ENCODE results near the gene USP47. TPM values are rescaled to one million over a fixed set of nuclear protein-coding genes. Genes with fewer than 3 reads are reported as not detected.

The USP47 gene
- total RNA-seq, 1 experiment from 2014 or later: 24.2 TPM

DNA sequence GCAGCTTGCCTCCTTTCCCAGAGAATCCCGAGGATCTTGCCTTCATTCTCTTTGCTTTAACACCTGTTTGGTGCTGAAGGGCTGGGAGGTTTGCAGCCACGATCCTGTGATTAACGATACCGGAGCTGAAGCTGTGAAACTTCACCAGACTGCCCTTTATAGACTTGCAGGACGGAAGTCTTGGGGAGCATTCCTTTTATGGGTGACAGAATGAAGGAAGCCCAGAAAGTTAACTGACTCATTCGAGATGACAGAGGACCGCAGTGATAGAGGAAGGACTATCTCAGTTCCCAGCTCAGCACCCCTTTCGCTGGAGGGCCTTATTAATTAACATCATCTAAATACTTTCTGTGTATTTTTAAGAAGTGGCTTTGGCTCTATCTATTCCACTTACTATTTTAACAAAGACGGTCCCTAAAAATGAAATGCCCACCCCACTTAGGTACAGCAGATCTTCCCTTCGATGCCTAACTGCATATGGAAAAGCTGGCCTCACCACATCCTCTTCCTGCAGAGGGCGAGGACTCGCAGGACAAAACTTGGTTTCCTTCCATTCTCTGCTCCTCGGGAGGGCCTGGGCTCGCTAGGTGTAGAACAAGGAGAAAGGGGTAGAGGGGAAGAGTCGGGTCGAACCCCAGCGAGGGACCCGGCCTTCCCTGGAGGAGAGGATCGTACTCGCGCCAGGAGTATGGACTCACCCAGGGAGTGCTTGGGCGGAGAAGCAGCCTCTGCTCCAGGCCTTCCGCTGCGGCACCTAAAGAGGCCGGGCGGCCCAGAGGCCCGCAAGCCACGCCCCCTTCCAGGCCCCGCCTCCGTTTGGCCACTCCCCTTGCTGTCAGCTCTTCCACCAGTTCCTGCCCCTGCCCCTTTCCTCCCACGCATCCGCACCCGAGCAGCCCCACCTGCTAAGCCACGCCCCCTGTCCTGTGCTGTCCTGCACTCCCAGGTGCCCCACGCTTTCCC, 30.7 kb upstream of the USP47 start:
- TF ChIP-seq EZH2 (IDR thresholded peaks at IDR 0.05; ENCODE audit: low read depth): no peak
- TF ChIP-seq, protein P1, sequence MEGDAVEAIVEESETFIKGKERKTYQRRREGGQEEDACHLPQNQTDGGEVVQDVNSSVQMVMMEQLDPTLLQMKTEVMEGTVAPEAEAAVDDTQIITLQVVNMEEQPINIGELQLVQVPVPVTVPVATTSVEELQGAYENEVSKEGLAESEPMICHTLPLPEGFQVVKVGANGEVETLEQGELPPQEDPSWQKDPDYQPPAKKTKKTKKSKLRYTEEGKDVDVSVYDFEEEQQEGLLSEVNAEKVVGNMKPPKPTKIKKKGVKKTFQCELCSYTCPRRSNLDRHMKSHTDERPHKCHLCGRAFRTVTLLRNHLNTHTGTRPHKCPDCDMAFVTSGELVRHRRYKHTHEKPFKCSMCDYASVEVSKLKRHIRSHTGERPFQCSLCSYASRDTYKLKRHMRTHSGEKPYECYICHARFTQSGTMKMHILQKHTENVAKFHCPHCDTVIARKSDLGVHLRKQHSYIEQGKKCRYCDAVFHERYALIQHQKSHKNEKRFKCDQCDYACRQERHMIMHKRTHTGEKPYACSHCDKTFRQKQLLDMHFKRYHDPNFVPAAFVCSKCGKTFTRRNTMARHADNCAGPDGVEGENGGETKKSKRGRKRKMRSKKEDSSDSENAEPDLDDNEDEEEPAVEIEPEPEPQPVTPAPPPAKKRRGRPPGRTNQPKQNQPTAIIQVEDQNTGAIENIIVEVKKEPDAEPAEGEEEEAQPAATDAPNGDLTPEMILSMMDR (conservative IDR thresholded peaks at IDR 0.05): no peak
- H3K4me1 ChIP-seq (replicated peaks; ENCODE audit: insufficient read depth): peaks cover 14% of the 10 kb centered on the region
- H3K4me2 ChIP-seq: no peak overlapping the region
- intact Hi-C loops (cut with micrococcal nuclease; ENCODE audit: unreplicated experiment): no loop called here
- no peaks in the 10 kb centered on the region for H3K9me3 ChIP-seq (ENCODE audit: insufficient read depth, low read depth)
- H3K4me3 ChIP-seq: no peak overlapping the region
- CTCF ChIA-PET: no interaction called here
- H3K36me3 ChIP-seq (ENCODE audit: low read depth): no peaks in the 10 kb centered on the region
- H4K20me1 ChIP-seq (ENCODE audit: insufficient read depth): no peaks in the 10 kb centered on the region
- BruUV-seq (replicated peaks): no TSS peak
- POLR2A ChIA-PET (ENCODE audit: unreplicated experiment): no interaction called here
- H3F3A ChIP-seq (ENCODE audit: insufficient read depth, low read depth): no peaks in the 10 kb centered on the region
- no peak for DNase-seq
- no peaks in the 10 kb centered on the region for H3K27me3 ChIP-seq (ENCODE audit: insufficient read depth, low read depth)
- no peak overlapping the region for H3K27ac ChIP-seq
- no peaks in the 10 kb centered on the region for H3K9me2 ChIP-seq (ENCODE audit: insufficient read depth)
- H2AFZ ChIP-seq: no peak overlapping the region
- H3K79me2 ChIP-seq (ENCODE audit: low read depth): no peaks in the 10 kb centered on the region

DNA sequence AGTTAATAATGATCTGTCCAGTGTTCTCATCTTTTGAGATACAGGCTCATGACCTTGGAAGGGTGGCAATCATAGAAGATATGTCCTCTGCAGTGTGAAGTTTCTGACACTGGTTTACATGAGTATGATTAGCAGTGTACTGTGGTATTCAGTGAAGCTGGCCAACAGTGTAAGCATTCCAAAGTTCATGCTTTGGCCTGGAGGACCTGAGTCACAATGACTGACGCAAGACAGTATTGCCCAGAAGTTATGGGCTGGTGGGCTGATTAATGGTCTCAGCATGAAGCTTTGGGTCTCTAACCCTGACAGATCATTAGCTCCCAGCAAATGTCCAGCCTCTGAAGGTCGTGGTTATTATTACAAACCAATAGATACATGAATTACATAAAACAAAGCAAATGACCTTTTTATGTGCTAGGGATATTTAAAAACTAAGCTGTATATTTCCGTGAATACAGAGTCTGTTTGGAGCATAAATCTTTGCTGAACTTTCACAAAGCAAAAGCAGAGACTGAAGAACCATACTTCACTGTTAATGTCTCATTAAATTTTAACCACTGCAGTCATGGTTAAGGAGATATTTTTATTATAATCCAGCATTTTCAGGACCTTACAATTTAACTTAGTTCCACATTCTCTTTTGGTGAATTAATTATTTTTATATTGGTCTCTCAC, 28.3 kb upstream of the USP47 start:
- no peaks in the 10 kb centered on the region for H3K36me3 ChIP-seq (ENCODE audit: low read depth)
- intact Hi-C loops (cut with micrococcal nuclease; ENCODE audit: unreplicated experiment): no loop called here
- no peaks in the 10 kb centered on the region for H3K79me2 ChIP-seq (ENCODE audit: low read depth)
- H3K27ac ChIP-seq: peak overlapping the region; percentile 71
- peak overlapping the region; percentile 61; the same call in 1 of the 2 replicates for H2AFZ ChIP-seq
- BruUV-seq (replicated peaks): no TSS peak
- peak; percentile 5 to 79 for DNase-seq
- H3K27me3 ChIP-seq (ENCODE audit: insufficient read depth, low read depth): no peaks in the 10 kb centered on the region
- TF ChIP-seq, protein P1 (conservative IDR thresholded peaks at IDR 0.05): no peak
- no peak for TF ChIP-seq EZH2 (IDR thresholded peaks at IDR 0.05; ENCODE audit: low read depth)
- CTCF ChIA-PET: no interaction called here
- no peaks in the 10 kb centered on the region for H3K9me3 ChIP-seq (ENCODE audit: insufficient read depth, low read depth)
- no peaks in the 10 kb centered on the region for H3K9me2 ChIP-seq (ENCODE audit: insufficient read depth)
- H4K20me1 ChIP-seq (ENCODE audit: insufficient read depth): no peaks in the 10 kb centered on the region
- H3F3A ChIP-seq (ENCODE audit: insufficient read depth, low read depth): no peaks in the 10 kb centered on the region
- no peak overlapping the region for H3K4me3 ChIP-seq
- POLR2A ChIA-PET (ENCODE audit: unreplicated experiment): no interaction called here
- peaks cover 14% of the 10 kb centered on the region for H3K4me1 ChIP-seq (replicated peaks; ENCODE audit: insufficient read depth)
- 0 out of 2 replicates have a peak overlapping the region, but pooled peaks have one; percentile 17 for H3K4me2 ChIP-seq

DNA sequence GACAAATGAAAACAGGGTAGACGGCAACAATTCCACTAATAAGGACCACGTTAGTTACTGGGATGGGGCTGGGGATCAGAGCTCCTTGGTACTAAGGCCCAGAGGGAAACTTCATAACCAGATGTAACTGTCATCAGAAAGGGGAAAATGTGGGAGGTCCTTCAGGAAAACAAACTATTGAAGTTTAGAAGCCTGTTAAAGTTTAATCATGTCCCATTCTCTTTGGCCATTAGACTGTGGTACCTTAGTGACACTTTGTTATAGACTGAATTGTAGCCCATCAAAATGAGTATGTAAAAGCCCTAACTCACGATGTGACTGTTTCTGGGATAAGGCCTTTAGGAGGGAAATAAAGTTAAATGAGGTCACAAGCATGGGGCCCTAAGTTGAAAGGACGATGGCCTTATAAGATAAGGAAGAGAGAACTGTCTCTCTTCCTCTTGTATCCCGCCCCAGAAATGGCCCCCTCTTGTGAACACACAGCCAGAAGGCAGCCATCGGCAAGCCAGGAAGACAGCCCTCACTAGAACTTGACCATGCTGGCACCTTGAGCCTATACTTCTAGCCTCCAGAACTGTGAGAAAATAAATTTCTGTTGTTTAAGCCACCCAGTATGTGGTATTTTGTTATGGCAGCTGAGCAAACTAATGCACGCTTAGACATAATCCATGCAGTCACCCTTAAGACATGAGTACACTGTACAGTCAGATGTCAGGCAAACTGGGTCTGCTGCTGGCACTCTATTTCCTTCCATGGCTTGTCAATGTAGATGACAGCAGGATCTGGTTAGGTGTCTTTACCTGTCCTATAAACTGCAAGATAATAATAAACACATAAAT, 26.9 kb upstream of the USP47 start:
- CTCF ChIA-PET: no interaction called here
- no peak overlapping the region for H3K4me2 ChIP-seq
- BruUV-seq (replicated peaks): no TSS peak

More for the DNA sequence above, 26.9 kb upstream of the USP47 start:
- Histone ChIP-seq H3K27me3 (ENCODE audit: insufficient read depth, low read depth) (no peaks in the 10 kb centered on the region), H3F3A (ENCODE audit: insufficient read depth, low read depth) (no peaks in the 10 kb centered on the region), H3K27ac (no peak overlapping the region), H2AFZ (no peak overlapping the region), H4K20me1 (ENCODE audit: insufficient read depth) (no peaks in the 10 kb centered on the region), H3K4me1 (replicated peaks; ENCODE audit: insufficient read depth) (peaks cover 14% of the 10 kb centered on the region), H3K9me2 (ENCODE audit: insufficient read depth) (no peaks in the 10 kb centered on the region), H3K79me2 (ENCODE audit: low read depth) (no peaks in the 10 kb centered on the region), H3K36me3 (ENCODE audit: low read depth) (no peaks in the 10 kb centered on the region), H3K9me3 (ENCODE audit: insufficient read depth, low read depth) (no peaks in the 10 kb centered on the region), H3K4me3 (no peak overlapping the region)
- no peak for DNase-seq
- intact Hi-C loops (cut with micrococcal nuclease; ENCODE audit: unreplicated experiment): no loop called here
- POLR2A ChIA-PET (ENCODE audit: unreplicated experiment): no interaction called here
- no peak for TF ChIP-seq EZH2 (IDR thresholded peaks at IDR 0.05; ENCODE audit: low read depth)

Measured in PC-9 (cell line).